Measurements from ENCODE around the gene ACACA.
"Not testable (repeated sequence)": the region's sequence is repeated elsewhere in the genome, so short reads cannot be mapped to it uniquely, and the experiment has no call there.

Gene ACACA

DNA sequence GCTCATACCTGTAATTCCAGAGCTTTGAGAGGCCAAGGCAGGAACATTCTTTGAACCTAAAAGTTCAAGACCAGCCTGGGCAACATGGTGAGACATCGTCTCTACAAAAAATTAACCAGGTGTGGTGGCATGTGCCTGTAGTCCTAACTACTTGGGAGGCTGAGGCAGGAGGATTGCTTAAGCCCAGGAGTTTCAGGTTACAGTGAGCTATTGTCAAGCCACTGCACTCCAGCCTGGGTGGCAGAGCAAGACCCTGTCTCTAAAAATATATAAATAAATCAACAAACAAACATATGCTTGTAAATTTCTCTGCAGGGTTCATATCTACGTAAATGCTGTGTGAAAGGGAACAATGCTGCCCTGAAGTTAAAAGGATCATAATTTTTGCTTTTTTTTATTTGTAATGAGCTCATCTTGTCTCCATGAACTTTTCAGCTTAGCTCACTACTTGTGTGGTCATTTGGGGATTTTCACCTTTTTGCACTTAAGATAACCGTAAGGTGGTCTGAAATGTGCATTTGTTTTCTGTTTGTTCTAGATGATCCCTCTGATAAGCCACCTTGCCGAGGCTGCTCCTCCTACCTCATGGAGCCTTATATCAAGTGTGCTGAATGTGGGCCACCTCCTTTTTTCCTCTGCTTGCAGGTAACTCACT lies 16.5 kb upstream of the ACACA start:
- DNase-seq (ENCODE audit: low read depth in 1 of 2, low spot score in 1 of 2): no peak
- in situ Hi-C loops (cut with HindIII; ENCODE audit: low pct_unique_long_range_greater_than_20kb, low sequenced_read_pairs): no loop called here
- TF ChIP-seq JUND (IDR thresholded peaks at IDR 0.05; ENCODE audit: low read depth): no peak

DNA sequence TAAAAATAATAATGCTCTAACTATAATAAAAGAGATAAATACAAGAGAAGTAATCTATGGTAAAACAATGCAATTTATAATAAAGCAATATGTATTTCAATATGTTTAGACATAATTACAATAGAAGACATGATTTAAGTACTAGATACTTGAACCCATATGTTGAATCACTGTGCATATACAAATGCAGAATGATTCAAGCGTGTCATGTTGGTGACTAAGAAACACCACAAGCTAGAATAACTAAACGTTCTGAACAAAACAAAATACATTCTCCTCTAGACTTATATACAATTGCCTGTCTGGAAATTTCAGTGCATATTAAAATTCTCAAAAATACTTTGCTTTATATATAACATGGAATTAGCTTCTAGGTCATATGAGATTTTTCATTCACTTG lies 11.2 kb upstream of the ACACA start:
- no peak for DNase-seq (ENCODE audit: low read depth in 1 of 2, low spot score in 1 of 2)
- in situ Hi-C loops (cut with HindIII; ENCODE audit: low pct_unique_long_range_greater_than_20kb, low sequenced_read_pairs): no loop called here
- no peak for TF ChIP-seq JUND (IDR thresholded peaks at IDR 0.05; ENCODE audit: low read depth)

DNA sequence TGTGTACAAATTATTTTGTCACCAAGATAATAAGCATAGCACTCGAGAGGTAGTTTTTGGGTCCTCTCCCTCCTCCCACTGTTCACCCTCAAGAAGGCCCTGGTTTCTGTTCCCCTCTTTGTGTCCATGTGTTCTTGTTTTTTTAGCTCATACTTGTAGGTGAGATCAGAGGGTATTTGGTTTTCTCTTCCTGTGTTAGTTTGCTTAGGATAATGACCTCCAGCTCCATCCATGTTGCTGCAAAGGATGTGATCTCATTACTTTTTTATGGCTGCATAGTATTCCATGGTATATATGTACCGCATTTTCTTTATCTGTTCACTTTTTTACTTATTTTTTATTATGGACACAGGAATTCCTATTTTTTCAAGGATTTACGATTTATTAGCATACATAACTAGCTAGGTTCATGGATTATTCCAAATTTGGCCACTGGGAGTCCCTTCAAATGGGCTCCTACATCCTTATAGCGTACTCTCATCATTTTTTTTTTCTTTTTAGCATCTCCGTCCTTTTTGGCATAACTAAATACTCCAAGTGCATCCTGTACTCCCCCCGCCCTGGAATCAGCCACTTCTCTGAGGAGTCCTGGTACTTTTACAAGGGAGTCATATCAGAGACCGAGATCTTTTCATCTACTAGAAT lies 7.4 kb upstream of the ACACA start:
- no peak for TF ChIP-seq JUND (IDR thresholded peaks at IDR 0.05; ENCODE audit: low read depth)
- in situ Hi-C loops (cut with HindIII; ENCODE audit: low pct_unique_long_range_greater_than_20kb, low sequenced_read_pairs): no loop called here
- no peak for DNase-seq (ENCODE audit: low read depth in 1 of 2, low spot score in 1 of 2)

DNA sequence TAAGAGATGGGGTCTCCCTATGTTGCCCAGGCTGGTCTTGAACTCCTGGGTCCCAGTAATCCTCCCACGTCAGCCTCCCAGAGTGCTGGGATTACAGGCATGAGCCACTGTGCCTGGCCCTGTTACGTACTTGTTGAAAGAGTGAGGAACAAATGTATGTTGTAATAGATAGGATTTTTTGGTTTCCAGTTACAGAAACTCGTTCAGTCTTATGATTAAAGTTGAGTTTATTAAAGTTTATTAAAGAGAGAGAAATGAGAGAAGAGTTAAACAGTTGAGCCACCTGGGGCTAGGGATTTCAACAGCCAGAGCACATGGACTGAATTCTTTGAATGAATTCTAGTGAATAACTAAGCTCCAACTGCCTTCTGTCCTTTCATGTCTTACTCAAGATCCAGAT lies 3.7 kb upstream of the ACACA start:
- in situ Hi-C loops (cut with HindIII; ENCODE audit: low pct_unique_long_range_greater_than_20kb, low sequenced_read_pairs): no loop called here
- TF ChIP-seq JUND (IDR thresholded peaks at IDR 0.05; ENCODE audit: low read depth): no peak
- no peak for DNase-seq (ENCODE audit: low read depth in 1 of 2, low spot score in 1 of 2)

DNA sequence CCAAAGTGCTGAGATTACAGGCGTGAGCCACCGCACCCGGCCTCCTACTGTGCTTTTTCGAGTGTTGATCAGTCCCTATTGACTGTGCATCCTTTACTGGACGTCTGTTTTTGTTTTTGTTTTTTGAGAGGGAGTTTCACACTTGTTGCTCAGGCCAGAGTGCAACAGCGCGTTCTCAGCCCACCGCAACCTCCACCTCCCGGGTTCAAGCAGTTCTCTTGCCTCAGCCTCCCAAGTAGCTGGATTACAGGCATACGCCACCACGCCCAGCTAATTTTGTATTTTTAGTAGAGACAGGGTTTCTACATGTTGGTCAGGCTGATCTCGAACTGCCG lies 1.5 kb upstream of the ACACA start:
- in situ Hi-C loops (cut with HindIII; ENCODE audit: low pct_unique_long_range_greater_than_20kb, low sequenced_read_pairs); DNase-seq (ENCODE audit: low read depth in 1 of 2, low spot score in 1 of 2): not testable (repeated sequence)

DNA sequence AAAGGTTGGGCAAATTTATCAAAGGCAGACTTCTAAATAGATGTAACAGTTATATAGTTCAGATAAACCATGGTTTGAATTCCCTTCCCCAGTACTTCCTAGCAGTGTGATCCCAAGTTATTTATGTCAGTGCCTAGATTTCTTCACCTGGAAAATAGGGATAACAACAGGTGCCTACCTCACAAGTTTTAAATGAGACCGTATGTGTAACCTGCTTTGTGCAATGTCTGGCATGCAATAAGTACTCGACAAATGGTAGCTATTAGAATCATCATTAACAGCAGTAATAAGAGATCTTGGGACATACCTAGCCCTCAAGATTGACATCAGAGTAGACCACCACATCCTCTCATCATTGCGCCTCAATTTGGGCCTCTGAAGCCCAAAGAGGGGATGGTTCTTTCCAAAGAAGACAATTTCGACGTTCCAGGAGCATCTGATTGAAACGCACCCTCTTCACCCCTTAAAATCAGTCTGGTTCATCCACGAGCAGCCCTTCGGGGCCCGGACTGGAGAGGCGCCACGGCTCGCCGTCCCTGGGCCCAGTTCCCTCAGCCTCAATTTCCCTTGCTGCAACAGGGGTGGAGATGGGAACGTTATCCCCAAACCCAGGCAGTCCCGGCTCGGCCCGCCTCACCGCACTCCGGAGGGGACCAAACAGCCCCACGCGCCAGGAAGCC lies 541 bp downstream of the ACACA start:
- no peak for TF ChIP-seq JUND (IDR thresholded peaks at IDR 0.05; ENCODE audit: low read depth)
- peak; percentile 4 to 15 for DNase-seq (ENCODE audit: low read depth in 1 of 2, low spot score in 1 of 2)
- in situ Hi-C loops (cut with HindIII; ENCODE audit: low pct_unique_long_range_greater_than_20kb, low sequenced_read_pairs): no loop called here

DNA sequence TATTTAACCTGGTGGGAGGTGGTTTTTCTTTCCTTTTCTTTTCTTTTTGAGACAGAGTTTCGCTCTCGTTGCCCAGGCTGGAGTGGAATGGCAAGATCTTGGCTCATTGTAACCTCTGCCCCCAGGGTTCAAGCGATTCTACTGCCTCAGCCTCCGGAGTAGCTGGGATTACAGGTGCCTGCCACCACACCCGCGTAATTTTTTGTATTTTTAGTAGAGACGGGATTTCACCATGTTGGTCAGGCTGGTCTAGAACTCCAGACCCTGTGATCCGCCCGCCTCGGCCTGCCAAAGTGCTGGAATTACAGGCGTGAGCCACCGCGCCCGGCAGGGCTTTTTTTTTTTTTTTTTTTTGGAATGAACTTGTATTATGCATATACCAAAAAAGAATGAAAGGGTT lies 1.1 kb downstream of the ACACA start:
- DNase-seq (ENCODE audit: low read depth in 1 of 2, low spot score in 1 of 2); in situ Hi-C loops (cut with HindIII; ENCODE audit: low pct_unique_long_range_greater_than_20kb, low sequenced_read_pairs): not testable (repeated sequence)

DNA sequence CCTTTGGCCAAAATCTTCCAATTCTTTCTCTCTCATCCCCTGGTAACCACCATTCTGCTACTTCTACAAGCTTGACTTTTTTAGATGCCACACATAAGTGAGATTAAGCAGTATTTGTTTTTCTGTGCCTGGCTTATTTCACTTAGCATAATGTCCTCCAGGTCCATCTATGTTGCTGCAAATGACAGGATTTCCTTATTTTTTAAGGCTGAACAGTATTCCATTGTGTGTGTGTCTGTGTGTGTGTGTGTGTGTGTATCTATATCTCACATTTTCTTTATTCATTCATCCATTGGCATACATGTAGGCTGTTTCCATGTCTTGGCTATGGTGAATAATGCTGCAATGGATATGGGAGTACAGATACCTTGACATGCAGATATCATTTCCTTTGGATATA lies 6.1 kb downstream of the ACACA start:
- DNase-seq (ENCODE audit: low read depth in 1 of 2, low spot score in 1 of 2): no peak
- in situ Hi-C loops (cut with HindIII; ENCODE audit: low pct_unique_long_range_greater_than_20kb, low sequenced_read_pairs): no loop called here
- TF ChIP-seq JUND (IDR thresholded peaks at IDR 0.05; ENCODE audit: low read depth): no peak

DNA sequence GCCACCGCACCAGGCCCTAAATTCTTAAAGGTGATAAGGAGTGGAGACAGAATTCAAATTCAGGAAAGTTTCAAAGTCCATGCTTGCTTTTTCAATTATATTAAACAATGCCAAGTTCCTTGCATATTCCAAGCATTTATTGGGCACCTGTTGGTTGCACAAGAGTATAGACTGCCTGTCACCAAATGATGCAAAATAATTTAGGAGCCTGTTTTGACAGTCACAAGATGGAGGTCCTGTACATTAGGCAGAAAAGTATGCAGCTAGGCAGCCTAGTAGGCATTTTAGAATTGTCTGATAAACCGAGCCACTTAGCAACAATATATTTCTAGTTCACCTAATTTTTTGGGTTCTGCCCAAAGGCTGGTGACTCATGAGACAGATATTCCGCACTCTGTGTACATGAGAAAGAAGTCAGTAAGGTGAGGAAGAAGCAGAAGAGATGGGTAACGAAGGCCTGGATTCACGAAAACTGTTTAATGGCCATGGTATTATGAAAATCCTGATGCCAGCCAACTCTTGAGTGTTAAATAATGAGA lies 7.3 kb downstream of the ACACA start:
- in situ Hi-C loops (cut with HindIII; ENCODE audit: low pct_unique_long_range_greater_than_20kb, low sequenced_read_pairs): no loop called here
- TF ChIP-seq JUND (IDR thresholded peaks at IDR 0.05; ENCODE audit: low read depth): no peak

DNA sequence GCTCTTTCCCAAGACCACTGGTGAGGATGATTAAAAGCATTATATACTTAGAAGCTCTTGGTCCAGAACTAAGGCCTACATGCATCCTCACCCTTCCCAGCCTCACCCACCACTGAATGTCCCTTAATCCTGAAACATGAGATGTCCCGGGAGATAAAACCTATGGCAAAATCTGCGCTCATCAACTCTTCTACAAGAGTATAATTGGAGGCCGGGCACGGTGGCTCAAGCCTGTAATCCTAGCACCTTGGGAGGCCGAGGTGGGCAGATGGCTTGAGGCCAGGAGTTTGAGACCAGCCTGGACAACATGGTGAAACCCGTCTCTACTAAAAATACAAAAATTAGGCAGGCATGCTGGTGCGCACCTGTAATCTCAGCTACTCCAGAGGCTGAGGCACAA lies 13.3 kb downstream of the ACACA start:
- in situ Hi-C loops (cut with HindIII; ENCODE audit: low pct_unique_long_range_greater_than_20kb, low sequenced_read_pairs): no loop called here
- DNase-seq (ENCODE audit: low read depth in 1 of 2, low spot score in 1 of 2): no peak

More for the DNA sequence above, 7.3 kb downstream of the ACACA start:
- no peak for DNase-seq (ENCODE audit: low read depth in 1 of 2, low spot score in 1 of 2)

DNA sequence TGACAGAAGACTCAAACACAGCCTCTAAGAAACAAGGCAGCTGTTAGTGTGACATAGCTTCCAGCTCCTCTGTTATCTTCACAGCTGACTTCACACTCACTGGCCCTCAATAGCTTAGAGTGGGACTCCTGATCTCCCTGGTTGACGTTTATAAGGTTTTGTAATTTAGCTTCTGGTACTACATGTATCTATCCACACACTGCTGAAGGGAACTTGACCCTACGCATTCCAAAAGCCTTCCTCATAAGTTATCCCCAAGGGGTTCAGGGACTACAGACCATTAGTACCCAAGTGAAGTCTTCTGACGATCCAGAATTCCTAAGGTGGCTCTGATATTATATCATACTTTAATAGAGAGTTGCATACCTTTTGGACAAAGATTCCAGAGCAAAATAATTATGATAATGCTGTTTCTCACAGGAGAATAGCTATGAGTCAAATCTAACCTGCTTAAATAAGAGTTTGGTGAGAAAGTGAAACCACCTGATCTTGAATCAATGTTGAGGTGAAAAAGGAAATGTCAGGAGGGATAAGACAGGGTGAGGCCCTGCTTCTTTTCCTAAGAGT lies 14.5 kb downstream of the ACACA start:
- in situ Hi-C loops (cut with HindIII; ENCODE audit: low pct_unique_long_range_greater_than_20kb, low sequenced_read_pairs): no loop called here
- TF ChIP-seq JUND (IDR thresholded peaks at IDR 0.05; ENCODE audit: low read depth): no peak

More for the DNA sequence above, 13.3 kb downstream of the ACACA start:
- no peak for TF ChIP-seq JUND (IDR thresholded peaks at IDR 0.05; ENCODE audit: low read depth)

DNA sequence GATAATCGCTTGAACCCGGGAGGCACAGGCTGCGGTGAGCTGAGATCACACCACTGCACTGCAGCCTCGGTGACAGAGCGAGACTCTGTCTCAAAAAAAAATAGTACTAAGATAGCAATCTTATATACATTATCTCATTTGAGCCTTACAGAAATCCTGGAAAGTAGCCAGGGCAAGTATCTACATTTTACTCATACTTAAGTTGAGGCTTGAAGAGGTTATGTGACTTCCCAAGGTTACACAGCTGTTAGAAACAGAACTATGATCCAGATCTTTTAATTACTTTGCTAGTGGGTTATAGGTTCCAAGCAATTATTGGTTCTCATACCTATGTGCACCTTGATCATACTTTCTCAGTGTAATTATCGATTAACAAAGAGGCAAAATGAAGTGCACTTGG lies 15.5 kb downstream of the ACACA start:
- no peak for DNase-seq (ENCODE audit: low read depth in 1 of 2, low spot score in 1 of 2)
- in situ Hi-C loops (cut with HindIII; ENCODE audit: low pct_unique_long_range_greater_than_20kb, low sequenced_read_pairs): no loop called here
- no peak for TF ChIP-seq JUND (IDR thresholded peaks at IDR 0.05; ENCODE audit: low read depth)

More for the DNA sequence above, 14.5 kb downstream of the ACACA start:
- no peak for DNase-seq (ENCODE audit: low read depth in 1 of 2, low spot score in 1 of 2)

DNA sequence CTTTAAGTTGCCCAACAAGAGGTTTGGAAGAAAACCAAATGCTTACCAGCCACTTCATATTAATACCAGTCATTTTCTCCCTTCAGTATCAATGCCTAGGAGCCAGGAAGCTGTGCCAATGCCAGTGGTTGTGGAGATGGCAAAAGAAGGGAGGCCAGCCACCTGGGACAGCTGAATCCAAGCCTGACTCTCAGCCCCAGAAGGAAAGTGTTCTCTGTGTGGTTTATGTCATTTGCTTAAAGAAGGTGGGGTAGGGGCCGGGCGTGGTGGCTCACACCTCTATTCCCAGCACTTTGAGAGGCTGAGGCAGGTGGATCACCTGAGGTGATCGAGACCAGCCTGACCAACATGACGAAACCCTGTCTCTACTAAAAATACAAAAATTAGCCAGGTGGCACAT lies 17.5 kb downstream of the ACACA start:
- in situ Hi-C loops (cut with HindIII; ENCODE audit: low pct_unique_long_range_greater_than_20kb, low sequenced_read_pairs): no loop called here
- no peak for DNase-seq (ENCODE audit: low read depth in 1 of 2, low spot score in 1 of 2)
- no peak for TF ChIP-seq JUND (IDR thresholded peaks at IDR 0.05; ENCODE audit: low read depth)
